KMS-11 (cell line): Measurements from ENCODE around the gene NCAPH2.

Experiments
- H2AFZ ChIP-seq: fragments of 200-600 bp; sonication (generic); 2 replicates; pipeline ENCODE4 v1.6.1; 2016; ENCODE audit warnings: antibody characterized with exemption, mixed run types, low read depth
- H3K27ac ChIP-seq: fragments of 200-600 bp; sonication (generic); 2 replicates; pipeline ENCODE4 v1.6.1; 2016; ENCODE audit warnings: mild to moderate bottlenecking, mixed run types
- H3K27me3 ChIP-seq: fragments of 200-600 bp; sonication (generic); 2 replicates; pipeline ENCODE4 v1.6.1; 2017; ENCODE audit warnings: mild to moderate bottlenecking, low read depth, mixed run types, moderate library complexity; ENCODE audit not compliant: insufficient read depth
- H3K36me3 ChIP-seq: fragments of 200-600 bp; sonication (generic); 2 replicates; pipeline ENCODE4 v1.6.1; 2017; ENCODE audit warnings: mild to moderate bottlenecking, mixed run types; ENCODE audit not compliant: insufficient read depth
- H3K4me1 ChIP-seq: fragments of 200-600 bp; sonication (generic); 2 replicates; pipeline ENCODE4 v1.6.1; 2016; ENCODE audit warnings: mild to moderate bottlenecking, low read depth, mixed run types; ENCODE audit not compliant: poor library complexity, severe bottlenecking
- H3K4me2 ChIP-seq: fragments of 200-600 bp; sonication (generic); 2 replicates; pipeline ENCODE4 v1.7.0; 2016; ENCODE audit warnings: mild to moderate bottlenecking, mixed run types
- H3K4me3 ChIP-seq: fragments of 200-600 bp; sonication (generic); IDR thresholded peaks from 2 replicates; pipeline ENCODE4 v1.6.1; 2017; ENCODE audit warnings: low read depth, low read length, mixed read lengths; ENCODE audit not compliant: insufficient read depth
- H3K79me2 ChIP-seq: fragments of 200-600 bp; sonication (generic); 2 replicates; pipeline ENCODE4 v1.6.1; 2016; ENCODE audit warnings: low read depth, mixed run types; ENCODE audit not compliant: insufficient read depth
- H3K9ac ChIP-seq: fragments of 200-600 bp; sonication (generic); 2 replicates; pipeline ENCODE4 v1.6.1; 2016; ENCODE audit warnings: mild to moderate bottlenecking, mixed run types
- H4K20me1 ChIP-seq: fragments of 200-600 bp; sonication (generic); 2 replicates; pipeline ENCODE4 v1.6.1; 2016; ENCODE audit warnings: mild to moderate bottlenecking, mixed run types; ENCODE audit not compliant: insufficient read depth
- TF ChIP-seq, protein P1 (sequence below): fragments of 200-600 bp; sonication (generic); conservative IDR thresholded peaks from 2 replicates; pipeline ENCODE4 v1.6.1; 2017; ENCODE audit warnings: low read depth, mild to moderate bottlenecking, antibody characterized with exemption, low read length, moderate library complexity, mixed read lengths

The NCAPH2 gene

DNA sequence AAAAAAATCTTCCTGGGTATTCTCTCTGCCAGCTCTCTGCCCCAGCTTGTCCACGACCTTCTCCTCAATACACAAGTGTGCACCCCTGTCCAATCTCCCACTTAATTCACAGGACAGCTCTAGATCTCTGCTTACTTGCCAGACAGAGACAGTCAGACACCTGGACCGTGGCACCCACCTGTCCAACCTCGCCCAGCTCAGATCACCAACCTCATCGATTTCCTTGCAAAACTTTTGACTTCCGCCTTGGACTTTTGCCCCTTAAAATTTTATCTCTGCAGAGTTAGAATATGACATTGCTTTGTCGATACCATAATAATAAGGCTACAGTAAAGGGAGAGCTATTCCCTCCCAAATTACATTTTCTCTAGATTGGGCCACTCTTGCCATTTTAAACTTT, 10.9 kb upstream of the NCAPH2 start:
- no peaks in the 10 kb centered on the region for H4K20me1 ChIP-seq
- H3K4me1 ChIP-seq, result no peaks in the 10 kb centered on the region
- no peaks in the 10 kb centered on the region for H3K36me3 ChIP-seq
- H3K79me2 ChIP-seq, result no peaks in the 10 kb centered on the region
- H3K9ac ChIP-seq, result no peak overlapping the region
- no peak overlapping the region for H2AFZ ChIP-seq
- H3K27me3 ChIP-seq, result no peaks in the 10 kb centered on the region
- TF ChIP-seq, protein P1, sequence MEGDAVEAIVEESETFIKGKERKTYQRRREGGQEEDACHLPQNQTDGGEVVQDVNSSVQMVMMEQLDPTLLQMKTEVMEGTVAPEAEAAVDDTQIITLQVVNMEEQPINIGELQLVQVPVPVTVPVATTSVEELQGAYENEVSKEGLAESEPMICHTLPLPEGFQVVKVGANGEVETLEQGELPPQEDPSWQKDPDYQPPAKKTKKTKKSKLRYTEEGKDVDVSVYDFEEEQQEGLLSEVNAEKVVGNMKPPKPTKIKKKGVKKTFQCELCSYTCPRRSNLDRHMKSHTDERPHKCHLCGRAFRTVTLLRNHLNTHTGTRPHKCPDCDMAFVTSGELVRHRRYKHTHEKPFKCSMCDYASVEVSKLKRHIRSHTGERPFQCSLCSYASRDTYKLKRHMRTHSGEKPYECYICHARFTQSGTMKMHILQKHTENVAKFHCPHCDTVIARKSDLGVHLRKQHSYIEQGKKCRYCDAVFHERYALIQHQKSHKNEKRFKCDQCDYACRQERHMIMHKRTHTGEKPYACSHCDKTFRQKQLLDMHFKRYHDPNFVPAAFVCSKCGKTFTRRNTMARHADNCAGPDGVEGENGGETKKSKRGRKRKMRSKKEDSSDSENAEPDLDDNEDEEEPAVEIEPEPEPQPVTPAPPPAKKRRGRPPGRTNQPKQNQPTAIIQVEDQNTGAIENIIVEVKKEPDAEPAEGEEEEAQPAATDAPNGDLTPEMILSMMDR, result no peak
- no peak overlapping the region for H3K4me2 ChIP-seq
- H3K27ac ChIP-seq, result no peak overlapping the region
- H3K4me3 ChIP-seq, result no peak overlapping the region

DNA sequence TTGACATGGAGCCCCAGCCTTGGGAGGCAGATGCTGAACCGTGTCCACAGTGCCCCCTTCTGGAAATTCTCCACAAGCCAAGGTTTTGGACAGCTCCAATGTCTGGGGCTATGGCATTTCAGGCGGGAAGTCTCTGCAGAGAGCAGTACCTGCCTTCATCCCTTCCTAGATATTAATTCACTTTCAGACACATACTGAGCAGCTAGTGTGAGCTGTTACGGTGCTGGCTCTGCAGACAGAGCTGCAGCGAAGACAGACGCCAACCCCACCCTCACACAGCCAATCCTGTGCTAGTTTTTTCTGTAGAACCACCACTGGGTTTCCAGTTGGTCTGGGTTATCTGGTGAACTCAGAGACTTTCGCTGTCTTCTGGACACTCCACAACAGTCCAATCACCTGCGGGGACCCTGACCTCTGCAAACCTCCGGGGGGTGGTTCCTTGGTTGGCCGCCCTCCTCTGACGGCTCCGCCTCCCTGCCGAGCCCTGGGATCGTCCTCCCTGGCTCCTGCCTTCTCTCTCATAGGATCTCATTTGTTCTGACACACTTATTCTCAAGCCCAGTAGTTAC, 9.6 kb upstream of the NCAPH2 start:
- Histone ChIP-seq H3K36me3 (no peaks in the 10 kb centered on the region), H3K27ac (no peak overlapping the region), H3K9ac (no peak overlapping the region), H2AFZ (no peak overlapping the region), H4K20me1 (no peaks in the 10 kb centered on the region), H3K79me2 (no peaks in the 10 kb centered on the region), H3K4me1 (no peaks in the 10 kb centered on the region), H3K27me3 (no peaks in the 10 kb centered on the region), H3K4me2 (no peak overlapping the region), H3K4me3 (no peak overlapping the region)
- TF ChIP-seq, protein P1, result peak; percentile 63

DNA sequence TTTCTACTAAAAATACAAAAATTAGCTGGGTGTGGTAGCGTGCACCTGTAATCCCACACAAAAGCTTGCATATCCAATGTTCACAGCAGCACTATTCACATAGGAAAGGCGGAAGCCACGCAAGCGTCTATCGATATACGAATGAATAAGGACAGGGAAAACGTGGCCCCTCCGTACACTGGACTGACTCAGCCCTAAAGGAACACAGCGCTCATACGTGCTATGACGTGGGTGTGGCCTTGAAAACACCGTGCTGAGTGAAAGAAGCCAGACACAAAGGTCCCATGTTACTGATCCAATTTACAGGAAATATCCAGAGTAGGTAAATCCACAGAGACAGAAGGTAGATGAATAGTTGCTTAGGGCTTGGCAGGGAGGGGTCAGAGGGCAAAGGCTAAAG, 7.6 kb upstream of the NCAPH2 start:
- H3K36me3 ChIP-seq, result no peaks in the 10 kb centered on the region
- no peaks in the 10 kb centered on the region for H4K20me1 ChIP-seq
- H3K27ac ChIP-seq, result no peak overlapping the region
- H3K4me1 ChIP-seq, result no peaks in the 10 kb centered on the region
- no peak overlapping the region for H3K9ac ChIP-seq
- H3K79me2 ChIP-seq, result no peaks in the 10 kb centered on the region
- TF ChIP-seq, protein P1, result no peak
- no peak overlapping the region for H2AFZ ChIP-seq
- H3K4me3 ChIP-seq, result no peak overlapping the region
- H3K4me2 ChIP-seq, result no peak overlapping the region
- H3K27me3 ChIP-seq, result no peaks in the 10 kb centered on the region

DNA sequence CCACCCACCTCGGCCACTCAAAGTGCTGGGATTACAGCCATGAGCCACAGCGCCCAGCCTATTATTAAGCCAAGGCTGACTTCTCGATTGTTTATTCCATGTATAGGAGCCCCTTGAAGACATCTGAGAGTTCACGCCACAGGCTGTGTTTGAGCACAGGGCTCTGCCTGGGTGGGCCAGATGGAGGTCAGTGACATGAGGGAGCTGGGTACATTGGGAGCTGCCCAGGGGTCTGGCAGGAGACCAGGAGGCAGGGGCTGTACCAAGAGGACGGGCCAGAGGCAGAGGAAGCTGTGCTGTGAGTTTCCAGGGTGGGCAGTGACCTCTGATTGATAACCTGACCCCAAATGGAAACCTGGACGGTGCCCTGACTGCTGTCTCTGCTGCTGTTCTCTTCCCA, 5.9 kb upstream of the NCAPH2 start:
- H3K4me2 ChIP-seq, result no peak overlapping the region
- H3K4me3 ChIP-seq, result no peak overlapping the region
- no peaks in the 10 kb centered on the region for H3K4me1 ChIP-seq
- H2AFZ ChIP-seq, result no peak overlapping the region
- H3K9ac ChIP-seq, result no peak overlapping the region
- H3K27ac ChIP-seq, result no peak overlapping the region
- H3K27me3 ChIP-seq, result no peaks in the 10 kb centered on the region
- no peaks in the 10 kb centered on the region for H4K20me1 ChIP-seq
- H3K79me2 ChIP-seq, result peaks cover 6% of the 10 kb centered on the region; the same call in 1 of the 2 replicates
- no peaks in the 10 kb centered on the region for H3K36me3 ChIP-seq
- TF ChIP-seq, protein P1, result no peak
